ENCODE results near the gene EXOC6B. TPM values are rescaled to one million over a fixed set of nuclear protein-coding genes. Genes with fewer than 3 reads are reported as not detected.

The EXOC6B gene
- total RNA-seq, 1 donor from 2014 or later = 32.4 TPM

DNA sequence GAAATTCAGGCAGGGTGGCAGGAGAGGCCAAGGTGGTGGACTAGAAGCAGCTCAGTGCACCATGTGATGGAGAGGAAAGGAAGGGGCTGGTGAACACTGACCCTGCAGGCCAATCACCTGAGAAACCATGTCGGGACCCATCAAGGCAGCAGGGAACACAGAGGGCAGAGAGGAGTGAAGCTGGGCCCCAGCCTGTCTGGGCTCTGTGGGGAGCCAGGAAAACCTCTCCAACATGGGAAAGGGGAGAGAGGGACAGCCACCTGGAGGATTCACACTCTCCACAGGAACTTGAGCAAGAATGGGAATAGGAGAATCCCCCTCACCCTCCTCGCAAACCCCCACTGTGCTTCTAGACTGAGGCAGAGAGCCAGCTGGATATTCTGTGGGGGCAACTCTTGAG lies 592.6 kb downstream of the EXOC6B start:
- intact Hi-C loops (cut with DNase I) = no loop called here
- Histone ChIP-seq H3K27me3 (no peaks in the 10 kb centered on the region), H3K9me3 (no peaks in the 10 kb centered on the region), H3K4me1 (peaks cover 0 to 2% of the 10 kb centered on the region in 2 donors), H3K4me3 (no peak overlapping the region), H3K27ac (no peak overlapping the region), H3K36me3 (no peaks in the 10 kb centered on the region)
- no peak for DNase-seq (ENCODE audit: low spot score in 2 of 2)
- TF ChIP-seq, protein P1, sequence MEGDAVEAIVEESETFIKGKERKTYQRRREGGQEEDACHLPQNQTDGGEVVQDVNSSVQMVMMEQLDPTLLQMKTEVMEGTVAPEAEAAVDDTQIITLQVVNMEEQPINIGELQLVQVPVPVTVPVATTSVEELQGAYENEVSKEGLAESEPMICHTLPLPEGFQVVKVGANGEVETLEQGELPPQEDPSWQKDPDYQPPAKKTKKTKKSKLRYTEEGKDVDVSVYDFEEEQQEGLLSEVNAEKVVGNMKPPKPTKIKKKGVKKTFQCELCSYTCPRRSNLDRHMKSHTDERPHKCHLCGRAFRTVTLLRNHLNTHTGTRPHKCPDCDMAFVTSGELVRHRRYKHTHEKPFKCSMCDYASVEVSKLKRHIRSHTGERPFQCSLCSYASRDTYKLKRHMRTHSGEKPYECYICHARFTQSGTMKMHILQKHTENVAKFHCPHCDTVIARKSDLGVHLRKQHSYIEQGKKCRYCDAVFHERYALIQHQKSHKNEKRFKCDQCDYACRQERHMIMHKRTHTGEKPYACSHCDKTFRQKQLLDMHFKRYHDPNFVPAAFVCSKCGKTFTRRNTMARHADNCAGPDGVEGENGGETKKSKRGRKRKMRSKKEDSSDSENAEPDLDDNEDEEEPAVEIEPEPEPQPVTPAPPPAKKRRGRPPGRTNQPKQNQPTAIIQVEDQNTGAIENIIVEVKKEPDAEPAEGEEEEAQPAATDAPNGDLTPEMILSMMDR (IDR thresholded peaks at IDR 0.05) = no peak

DNA sequence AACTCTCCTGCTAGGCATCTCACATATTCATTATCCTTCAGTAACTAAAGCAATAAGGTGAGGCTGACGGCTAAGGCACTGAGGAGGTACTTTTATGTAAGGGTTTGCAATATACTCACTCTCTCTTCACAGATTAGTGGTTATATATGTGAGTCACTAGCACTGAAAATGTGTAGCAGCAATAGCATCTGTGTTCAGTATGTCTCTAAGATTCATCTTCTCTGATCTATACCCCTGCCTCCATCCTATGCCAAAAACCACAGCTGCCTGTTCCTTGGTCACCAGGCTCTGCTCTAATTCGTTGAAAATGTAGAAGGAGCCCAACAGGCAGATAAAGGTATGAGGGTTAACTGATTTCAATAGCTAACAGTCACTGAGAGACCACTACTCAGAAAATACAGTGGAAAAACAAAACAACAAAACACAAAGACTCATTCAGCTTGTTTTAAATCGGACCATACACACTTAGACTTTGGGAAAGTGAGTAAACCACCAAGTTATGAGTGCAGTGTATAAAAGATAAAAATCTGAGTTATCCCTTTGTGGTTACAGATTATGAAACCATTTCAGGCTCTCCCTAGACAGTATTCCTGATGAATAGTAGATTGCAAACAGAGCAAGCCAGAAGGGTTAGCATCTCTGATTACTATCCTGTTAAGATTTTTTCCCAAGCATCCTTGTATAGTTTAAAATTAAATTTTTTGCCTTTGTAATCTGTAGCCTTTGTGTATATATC lies 602.8 kb downstream of the EXOC6B start:
- H3K9me3 ChIP-seq = no peaks in the 10 kb centered on the region
- H3K4me1 ChIP-seq = no peaks in the 10 kb centered on the region
- H3K36me3 ChIP-seq = no peaks in the 10 kb centered on the region
- H3K27ac ChIP-seq = no peak overlapping the region
- H3K27me3 ChIP-seq = no peaks in the 10 kb centered on the region
- H3K4me3 ChIP-seq = no peak overlapping the region
- TF ChIP-seq, protein P1 (IDR thresholded peaks at IDR 0.05) = no peak
- DNase-seq (ENCODE audit: low spot score in 2 of 2) = no peak
- intact Hi-C loops (cut with DNase I) = no loop called here

DNA sequence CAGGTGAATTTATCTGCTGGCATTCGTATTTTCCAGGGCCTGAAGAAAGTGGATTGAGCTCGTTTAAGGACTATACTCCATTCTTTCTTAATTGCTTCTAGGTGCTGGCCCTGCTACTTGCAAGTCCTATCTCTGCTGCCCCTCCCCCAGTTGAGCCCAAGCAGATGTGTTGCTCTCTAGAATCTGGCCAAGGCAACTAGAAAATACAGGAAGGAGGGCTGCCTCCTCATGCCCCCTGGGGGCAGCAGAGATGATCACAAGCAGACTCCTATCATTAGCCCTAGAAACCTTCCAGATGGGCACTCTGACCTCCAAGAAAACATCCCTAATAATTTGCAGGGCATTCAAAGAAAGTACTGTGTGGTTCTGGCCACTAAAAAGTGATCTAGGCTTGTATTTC lies 605.7 kb downstream of the EXOC6B start:
- intact Hi-C loops (cut with DNase I) = no loop called here
- Histone ChIP-seq H3K4me1 (no peaks in the 10 kb centered on the region), H3K4me3 (no peak overlapping the region), H3K27me3 (no peaks in the 10 kb centered on the region), H3K27ac (no peak overlapping the region), H3K36me3 (no peaks in the 10 kb centered on the region), H3K9me3 (no peaks in the 10 kb centered on the region)
- no peak for DNase-seq (ENCODE audit: low spot score in 2 of 2)
- TF ChIP-seq, protein P1 (IDR thresholded peaks at IDR 0.05) = peak in 1 of 3 experiments; percentile 5

DNA sequence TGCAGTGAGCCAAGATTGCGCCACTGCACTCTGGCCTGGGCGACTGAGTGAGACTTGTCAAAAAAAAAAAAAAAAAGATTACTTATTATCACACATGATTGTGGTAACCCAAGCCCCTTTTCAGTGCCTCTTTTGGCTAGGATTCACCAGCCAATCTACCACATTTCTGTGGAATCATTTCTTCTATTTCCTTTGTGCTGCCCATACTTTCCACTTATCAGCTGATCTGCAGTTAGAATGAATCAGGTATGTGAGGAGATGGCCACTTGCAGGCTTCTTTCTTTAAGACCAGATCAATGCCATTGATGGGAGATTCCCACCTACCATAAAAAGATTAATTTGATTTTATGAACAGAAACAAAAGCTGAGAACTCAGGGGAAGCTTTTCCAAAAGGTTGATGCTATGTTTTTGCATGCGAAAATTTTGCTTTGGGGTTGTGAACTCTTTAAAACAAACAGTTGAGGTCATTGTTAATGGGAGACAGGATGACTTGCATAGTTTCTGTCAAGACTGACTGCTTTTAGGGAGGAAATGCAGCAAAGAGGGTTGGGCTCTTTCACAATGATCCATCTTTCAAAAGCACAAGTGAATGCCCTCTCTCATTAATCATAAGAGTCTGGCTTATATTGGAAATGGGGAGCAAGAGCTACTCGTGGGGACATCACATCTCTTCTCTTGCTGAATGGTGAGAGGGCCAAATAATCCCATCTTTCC lies 611.2 kb downstream of the EXOC6B start:
- Histone ChIP-seq H3K4me1 (no peaks in the 10 kb centered on the region), H3K9me3 (no peaks in the 10 kb centered on the region), H3K36me3 (no peaks in the 10 kb centered on the region), H3K4me3 (no peak overlapping the region), H3K27me3 (no peaks in the 10 kb centered on the region), H3K27ac (no peak overlapping the region)
- intact Hi-C loops (cut with DNase I) = no loop called here
- DNase-seq (ENCODE audit: low spot score in 2 of 2) = no peak
- TF ChIP-seq, protein P1 (IDR thresholded peaks at IDR 0.05) = no peak

DNA sequence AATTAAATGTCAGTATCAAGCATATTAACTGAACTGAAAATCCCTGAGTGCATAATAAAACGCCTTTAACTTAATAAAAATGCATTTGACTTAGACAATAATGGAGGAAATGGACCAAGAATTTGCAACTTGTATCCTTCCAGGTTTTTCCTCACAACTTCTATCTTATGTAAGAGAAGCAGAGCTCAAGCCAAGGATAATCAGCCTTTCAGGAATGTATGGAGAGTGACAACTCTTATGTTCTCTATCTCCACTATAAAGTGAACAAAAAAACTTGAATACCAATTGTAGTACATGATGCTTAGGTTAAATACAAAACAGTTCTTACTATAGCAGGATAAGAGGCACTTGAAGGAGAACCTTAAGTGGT lies 613.4 kb downstream of the EXOC6B start:
- H3K36me3 ChIP-seq = no peaks in the 10 kb centered on the region
- intact Hi-C loops (cut with DNase I) = no loop called here
- no peak overlapping the region for H3K27ac ChIP-seq
- TF ChIP-seq, protein P1 (IDR thresholded peaks at IDR 0.05) = no peak
- H3K9me3 ChIP-seq = no peaks in the 10 kb centered on the region
- no peaks in the 10 kb centered on the region for H3K27me3 ChIP-seq
- no peak overlapping the region for H3K4me3 ChIP-seq
- DNase-seq (ENCODE audit: low spot score in 2 of 2) = no peak
- no peaks in the 10 kb centered on the region for H3K4me1 ChIP-seq
